D341Med (cell line): Measurements from ENCODE around the gene TYRO3.
"Not testable (repeated sequence)": the region's sequence is repeated elsewhere in the genome, so short reads cannot be mapped to it uniquely, and the experiment has no call there.

ENCODE experiments used
- DNase-seq: peaks from one replicate; pipeline ENCODE4 v3.0.0; 2012; ENCODE audit warnings: low spot score

TYRO3 gene

DNA sequence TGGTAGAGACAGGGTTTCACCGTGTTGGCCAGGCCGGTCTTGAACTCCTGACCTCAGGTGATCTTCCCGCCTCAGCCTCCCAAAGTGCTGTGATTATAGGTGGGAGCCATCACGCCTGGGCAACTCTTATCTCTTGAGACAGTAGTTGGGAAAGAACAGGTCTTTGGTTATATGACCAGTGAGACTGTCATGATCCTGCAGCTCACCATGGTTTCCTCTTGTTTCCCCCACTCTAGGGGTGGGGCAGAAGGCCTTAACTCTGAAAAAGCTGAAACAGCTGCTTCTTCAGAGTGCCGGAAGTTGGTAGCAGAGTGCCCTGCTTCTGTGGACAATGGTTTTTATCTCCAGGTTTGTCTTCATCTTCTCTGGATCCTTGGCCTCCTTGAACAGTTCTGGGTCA is 4.7 kb upstream of the TYRO3 start:
- DNase-seq, result no peak

GRCh38 chr15:41554915-41555314 is 4.1 kb upstream of the TYRO3 start:
- no peak for DNase-seq

- no peak for DNase-seq
These were observed 2.3 kb upstream of the TYRO3 start for GRCh38 chr15:41556677-41557076.

GRCh38 chr15:41557673-41558399 is 1.2 kb upstream of the TYRO3 start:
- DNase-seq, result peak; percentile 91

GRCh38 chr15:41559239-41559782 is 299 bp downstream of the TYRO3 start:
- no peak for DNase-seq

GRCh38 chr15:41560572-41560874 is 1.5 kb downstream of the TYRO3 start:
- no peak for DNase-seq

GRCh38 chr15:41561104-41561776 is 2.2 kb downstream of the TYRO3 start:
- DNase-seq, result no peak

DNA sequence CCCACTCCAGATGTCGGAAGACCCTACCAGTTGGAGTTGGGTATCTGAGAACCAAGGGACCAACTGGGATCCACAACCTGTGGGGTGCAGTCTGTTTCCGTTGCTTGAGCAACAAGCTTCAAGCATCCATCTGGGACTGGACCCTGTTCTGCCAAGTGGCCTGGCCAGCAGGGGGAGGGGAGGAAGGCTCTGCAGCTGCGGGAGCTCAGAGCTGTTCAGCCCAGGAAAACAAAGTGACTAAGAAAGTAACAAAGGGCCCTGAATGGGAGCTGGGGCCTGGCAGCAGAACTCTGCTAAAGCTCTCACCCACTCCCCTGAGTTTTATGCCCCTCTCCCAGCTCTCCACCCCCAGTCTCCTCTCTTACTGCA is 2.7 kb downstream of the TYRO3 start:
- DNase-seq, result no peak

GRCh38 chr15:41562244-41562643 is 3.2 kb downstream of the TYRO3 start:
- DNase-seq, result no peak

DNA sequence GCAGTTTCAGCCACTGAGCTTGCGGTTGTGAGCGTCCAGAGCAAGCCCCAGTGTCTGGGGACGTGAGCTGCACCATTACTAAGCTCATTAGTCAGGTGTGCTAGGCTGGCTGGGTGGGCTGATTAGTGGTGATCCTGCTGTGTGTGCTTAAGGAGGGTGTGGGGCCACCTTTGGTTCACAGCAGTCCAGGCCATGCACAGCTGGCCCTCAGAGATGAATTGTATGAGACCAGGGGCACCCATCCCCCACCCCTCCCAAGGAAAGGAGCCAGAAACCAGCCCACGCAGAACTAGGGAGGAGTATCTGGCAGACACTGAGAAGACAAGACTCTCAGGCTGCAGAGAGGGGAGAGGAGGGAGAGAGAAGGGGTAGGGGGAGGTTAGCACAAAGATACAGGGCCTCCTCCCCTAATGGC is 3.8 kb downstream of the TYRO3 start:
- DNase-seq, result peak; percentile 49

- no peak for DNase-seq
These were observed 5.4 kb downstream of the TYRO3 start for GRCh38 chr15:41564286-41564959.

DNA sequence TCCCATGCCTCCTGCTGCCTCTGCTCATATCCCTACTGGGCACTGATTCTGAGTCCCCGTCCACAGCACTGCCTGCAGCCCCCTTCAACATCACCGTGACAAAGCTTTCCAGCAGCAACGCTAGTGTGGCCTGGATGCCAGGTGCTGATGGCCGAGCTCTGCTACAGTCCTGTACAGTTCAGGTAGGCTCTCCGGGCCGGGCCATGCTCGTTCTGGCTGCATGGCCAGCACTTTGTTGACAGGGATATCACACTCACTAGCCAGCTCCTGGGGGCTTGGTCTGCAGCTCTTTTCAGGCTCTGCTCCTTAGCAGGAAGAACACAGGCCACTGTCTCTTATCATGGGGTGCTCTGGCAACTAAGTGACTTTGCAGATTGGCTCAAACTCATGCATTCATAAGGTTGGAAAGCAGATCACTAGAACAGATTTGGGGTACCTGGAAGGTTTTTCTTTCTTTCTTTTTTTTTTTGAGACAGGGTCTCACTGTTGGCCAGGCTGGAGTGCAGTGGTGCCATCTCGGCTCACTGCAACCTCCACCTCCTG is 6.0 kb downstream of the TYRO3 start:
- DNase-seq, result no peak

DNA sequence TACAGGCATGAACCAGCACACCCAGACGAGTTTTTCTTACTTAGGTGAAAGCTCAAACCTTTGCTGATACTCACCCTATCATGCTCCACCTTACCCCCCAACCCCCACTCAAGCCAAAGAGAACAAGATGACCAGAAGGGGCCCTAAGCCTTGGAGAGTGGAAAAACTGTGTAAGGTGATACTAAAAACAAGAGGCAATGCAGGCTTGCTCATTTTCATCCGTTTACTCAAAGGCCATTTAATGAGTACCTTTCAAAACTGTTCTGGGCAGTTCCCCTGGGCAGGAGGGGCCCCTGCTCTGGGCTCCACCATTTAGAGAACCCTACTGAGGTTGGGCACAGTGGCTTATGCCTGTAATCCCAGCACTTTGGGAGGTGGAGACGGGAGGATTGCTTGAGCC is 6.7 kb downstream of the TYRO3 start:
- no peak for DNase-seq

DNA sequence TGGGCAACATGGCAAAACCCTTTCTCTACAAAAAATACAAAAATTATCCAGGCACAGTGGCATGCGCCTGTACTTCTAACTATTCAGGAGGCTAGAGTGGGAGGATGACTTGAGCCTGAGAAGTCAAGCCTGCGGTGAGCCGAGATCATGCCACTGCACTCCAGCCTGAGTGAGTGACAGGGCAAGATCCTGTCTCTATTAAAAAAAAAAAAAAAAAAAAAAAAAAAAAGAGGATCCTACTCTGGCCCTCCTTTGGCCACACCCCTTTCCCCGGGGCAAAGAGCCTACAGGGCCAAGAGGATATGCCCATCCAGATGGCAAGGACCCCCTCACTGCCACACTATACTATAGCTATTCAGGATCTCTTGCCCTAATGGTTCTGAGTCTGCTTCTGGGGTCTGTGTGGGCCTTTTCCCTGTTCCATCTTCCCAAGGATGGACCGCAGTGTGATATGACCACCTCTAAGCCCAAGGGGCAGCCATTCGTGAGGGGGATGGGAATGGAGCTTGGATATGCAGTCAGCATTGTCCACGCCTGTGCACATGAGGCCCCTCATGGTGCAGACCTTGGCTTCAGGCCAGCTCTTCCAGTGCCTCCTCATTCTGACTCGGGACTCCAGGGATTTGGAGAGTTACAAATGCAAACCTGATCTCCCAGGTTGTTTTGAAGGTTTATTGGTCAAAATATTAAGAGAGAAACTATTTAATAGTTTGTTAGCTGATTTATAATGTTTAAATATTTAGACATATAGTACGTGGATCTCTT is 7.3 kb downstream of the TYRO3 start:
- DNase-seq, result no peak

DNA sequence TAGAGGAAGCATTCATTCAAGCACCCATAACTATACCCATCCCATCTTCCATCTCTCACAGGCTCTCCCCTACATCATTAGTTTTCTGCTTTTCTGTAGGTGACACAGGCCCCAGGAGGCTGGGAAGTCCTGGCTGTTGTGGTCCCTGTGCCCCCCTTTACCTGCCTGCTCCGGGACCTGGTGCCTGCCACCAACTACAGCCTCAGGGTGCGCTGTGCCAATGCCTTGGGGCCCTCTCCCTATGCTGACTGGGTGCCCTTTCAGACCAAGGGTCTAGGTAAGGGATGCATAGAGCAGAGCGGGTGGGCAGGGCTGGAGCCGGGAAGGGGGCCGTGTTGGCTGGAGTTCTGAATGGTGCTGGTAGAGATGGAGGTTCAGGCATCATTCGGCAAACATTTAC is 8.2 kb downstream of the TYRO3 start:
- DNase-seq, result no peak

- no peak for DNase-seq
These were observed 8.8 kb downstream of the TYRO3 start for GRCh38 chr15:41567862-41568261.

- no peak for DNase-seq
These were observed 9.5 kb downstream of the TYRO3 start for GRCh38 chr15:41568350-41569017.

GRCh38 chr15:41569232-41569631 is 10.2 kb downstream of the TYRO3 start:
- DNase-seq, result not testable (repeated sequence)

DNA sequence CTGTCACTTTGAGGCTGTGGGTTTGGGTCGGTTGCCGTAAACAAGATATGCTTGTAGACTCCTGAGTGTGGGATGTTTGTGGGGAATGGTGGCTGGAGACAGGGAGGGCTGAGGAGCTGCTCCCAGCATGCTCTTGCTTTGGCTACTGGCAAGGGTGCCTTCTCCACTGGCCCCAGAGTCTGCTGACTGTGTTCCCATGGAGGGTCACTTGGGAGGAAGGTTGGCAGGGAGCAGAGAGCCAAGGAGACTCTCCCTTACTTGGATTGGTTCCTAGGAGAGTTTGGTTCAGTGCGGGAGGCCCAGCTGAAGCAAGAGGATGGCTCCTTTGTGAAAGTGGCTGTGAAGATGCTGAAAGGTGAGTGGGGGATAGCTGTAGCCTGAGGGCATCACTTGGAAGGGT is 11.8 kb downstream of the TYRO3 start:
- DNase-seq, result no peak

DNA sequence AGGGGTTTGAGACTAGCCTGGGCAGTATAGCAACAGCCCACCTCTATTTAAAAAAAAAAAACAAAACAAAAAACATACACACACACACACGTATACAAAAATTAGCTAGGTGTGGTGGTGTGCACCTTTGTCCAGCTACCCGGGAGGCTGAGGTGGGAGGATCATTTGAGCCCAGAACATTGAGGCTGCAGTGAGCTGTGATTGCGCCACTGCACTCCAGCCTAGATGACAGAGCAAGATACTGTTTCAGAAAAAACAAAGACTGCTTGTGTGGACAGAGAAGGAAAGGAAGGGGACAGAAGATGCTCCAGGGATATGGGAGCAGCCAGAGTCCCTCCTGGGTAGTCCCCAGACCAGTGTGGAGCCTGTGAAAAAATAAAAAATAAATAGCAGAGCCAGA is 12.9 kb downstream of the TYRO3 start:
- no peak for DNase-seq

GRCh38 chr15:41572866-41573265 is 13.9 kb downstream of the TYRO3 start:
- DNase-seq, result peak; percentile 8

GRCh38 chr15:41573396-41573795 is 14.4 kb downstream of the TYRO3 start:
- DNase-seq, result peak; percentile 17
